ENCODE results near the gene TSPEAR. TPM values are rescaled to one million over a fixed set of nuclear protein-coding genes. Genes with fewer than 3 reads are reported as not detected.

The TSPEAR gene
- total RNA-seq, 2 donors from 2014 or later: 1.5 to 6.0 TPM

DNA sequence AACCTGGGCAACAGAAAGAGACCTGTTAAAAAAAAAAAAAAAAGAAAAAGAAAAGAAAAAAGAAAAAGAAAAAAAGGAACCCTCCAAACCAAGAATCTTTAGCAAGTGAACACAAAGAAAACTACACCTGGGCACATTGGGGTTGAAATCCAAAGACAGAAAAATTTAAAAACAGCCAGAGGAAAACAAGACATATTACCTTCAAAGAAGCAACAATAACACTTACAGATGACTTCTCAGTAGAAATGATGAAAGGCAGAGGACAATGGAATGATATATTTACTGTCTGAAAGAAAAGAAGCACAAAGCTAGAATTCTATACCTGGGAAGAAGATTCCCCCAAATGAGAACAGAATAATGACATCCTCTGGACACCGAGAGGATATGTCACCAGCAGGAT is 168.7 kb downstream of the TSPEAR start:
- H3K4me1 Mint-ChIP-seq: no peaks in the 10 kb centered on the region
- no peak for DNase-seq

DNA sequence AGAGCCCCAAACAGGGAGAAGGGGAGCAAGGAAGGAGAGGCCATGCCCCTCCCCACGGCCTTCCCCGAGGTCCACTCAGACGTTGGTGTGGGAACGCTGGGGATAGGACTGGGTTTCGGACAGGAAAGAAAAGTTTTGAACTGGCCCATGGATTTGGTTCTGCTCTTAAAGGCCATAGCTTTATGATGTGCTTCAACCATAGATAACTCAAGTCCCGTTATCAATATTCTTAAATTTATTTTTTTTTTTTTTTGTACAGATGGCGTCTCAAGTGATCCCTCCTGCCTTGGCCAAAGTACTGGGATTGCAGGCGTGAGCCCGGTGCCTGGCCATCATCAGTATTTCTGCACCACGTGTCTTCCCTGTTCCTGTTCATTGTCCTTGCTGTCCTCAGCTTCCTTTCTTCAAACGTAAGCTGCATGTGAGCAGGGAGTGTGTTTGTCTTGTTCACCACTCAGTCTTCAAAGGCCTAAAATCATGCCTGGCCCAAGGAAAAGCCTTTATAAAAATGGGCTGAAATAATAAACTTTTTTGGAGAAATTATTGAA is 170.6 kb downstream of the TSPEAR start:
- WGBS, 2 experiments (ENCODE audit: insufficient coverage in 1 of 2, insufficient read length in 1 of 2): 91 to 94% methylated on average over 6 to 11 of the region's 11 CpGs
- Mint-ChIP-seq H3K4me3 (no peak overlapping the region), H3K27me3 (ENCODE audit: insufficient read depth) (no peaks in the 10 kb centered on the region), H3K36me3 (ENCODE audit: low read depth) (no peaks in the 10 kb centered on the region), H3K27ac (no peak overlapping the region), H3K4me1 (no peaks in the 10 kb centered on the region), H3K9me3 (peaks cover 5% of the 10 kb centered on the region)
- Histone ChIP-seq H3K4me3 (ENCODE audit: low read length) (no peak overlapping the region), H3K4me1 (ENCODE audit: control insufficient read depth, insufficient read depth, low read length) (no peaks in the 10 kb centered on the region), H3K36me3 (ENCODE audit: control insufficient read depth, insufficient read depth, low read length) (no peaks in the 10 kb centered on the region), H3K9me3 (ENCODE audit: control insufficient read depth, low read length) (no peaks in the 10 kb centered on the region), H3K9ac (ENCODE audit: extremely low read depth, low read length, poor library complexity, severe bottlenecking) (no peak overlapping the region), H3K27me3 (ENCODE audit: control insufficient read depth, insufficient read depth, low read length, poor library complexity, severe bottlenecking) (no peaks in the 10 kb centered on the region), H3K27ac (ENCODE audit: low read depth, low read length) (no peak overlapping the region)
- TF ChIP-seq, protein P1, sequence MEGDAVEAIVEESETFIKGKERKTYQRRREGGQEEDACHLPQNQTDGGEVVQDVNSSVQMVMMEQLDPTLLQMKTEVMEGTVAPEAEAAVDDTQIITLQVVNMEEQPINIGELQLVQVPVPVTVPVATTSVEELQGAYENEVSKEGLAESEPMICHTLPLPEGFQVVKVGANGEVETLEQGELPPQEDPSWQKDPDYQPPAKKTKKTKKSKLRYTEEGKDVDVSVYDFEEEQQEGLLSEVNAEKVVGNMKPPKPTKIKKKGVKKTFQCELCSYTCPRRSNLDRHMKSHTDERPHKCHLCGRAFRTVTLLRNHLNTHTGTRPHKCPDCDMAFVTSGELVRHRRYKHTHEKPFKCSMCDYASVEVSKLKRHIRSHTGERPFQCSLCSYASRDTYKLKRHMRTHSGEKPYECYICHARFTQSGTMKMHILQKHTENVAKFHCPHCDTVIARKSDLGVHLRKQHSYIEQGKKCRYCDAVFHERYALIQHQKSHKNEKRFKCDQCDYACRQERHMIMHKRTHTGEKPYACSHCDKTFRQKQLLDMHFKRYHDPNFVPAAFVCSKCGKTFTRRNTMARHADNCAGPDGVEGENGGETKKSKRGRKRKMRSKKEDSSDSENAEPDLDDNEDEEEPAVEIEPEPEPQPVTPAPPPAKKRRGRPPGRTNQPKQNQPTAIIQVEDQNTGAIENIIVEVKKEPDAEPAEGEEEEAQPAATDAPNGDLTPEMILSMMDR (conservative IDR thresholded peaks at IDR 0.05): no peak
- no peak for DNase-seq

More for the DNA sequence above, 168.7 kb downstream of the TSPEAR start:
- no peaks in the 10 kb centered on the region for H3K36me3 Mint-ChIP-seq (ENCODE audit: low read depth)
- no peak overlapping the region for H3K4me3 ChIP-seq (ENCODE audit: low read length)
- no peak overlapping the region for H3K27ac ChIP-seq (ENCODE audit: low read depth, low read length)
- no peak overlapping the region for H3K9ac ChIP-seq (ENCODE audit: extremely low read depth, low read length, poor library complexity, severe bottlenecking)
- H3K36me3 ChIP-seq (ENCODE audit: control insufficient read depth, insufficient read depth, low read length): no peaks in the 10 kb centered on the region
- H3K27me3 ChIP-seq (ENCODE audit: control insufficient read depth, insufficient read depth, low read length, poor library complexity, severe bottlenecking): no peaks in the 10 kb centered on the region
- 75 to 95% methylated on average over 1 of the region's 1 CpG for WGBS, 2 experiments (ENCODE audit: insufficient coverage in 1 of 2, insufficient read length in 1 of 2)
- H3K4me3 Mint-ChIP-seq: no peak overlapping the region
- H3K27me3 Mint-ChIP-seq (ENCODE audit: insufficient read depth): peaks cover 1% of the 10 kb centered on the region
- H3K9me3 Mint-ChIP-seq: peaks cover 14% of the 10 kb centered on the region
- TF ChIP-seq, protein P1 (conservative IDR thresholded peaks at IDR 0.05): no peak
- no peaks in the 10 kb centered on the region for H3K4me1 ChIP-seq (ENCODE audit: control insufficient read depth, insufficient read depth, low read length)
- no peak overlapping the region for H3K27ac Mint-ChIP-seq
- H3K9me3 ChIP-seq (ENCODE audit: control insufficient read depth, low read length): no peaks in the 10 kb centered on the region

DNA sequence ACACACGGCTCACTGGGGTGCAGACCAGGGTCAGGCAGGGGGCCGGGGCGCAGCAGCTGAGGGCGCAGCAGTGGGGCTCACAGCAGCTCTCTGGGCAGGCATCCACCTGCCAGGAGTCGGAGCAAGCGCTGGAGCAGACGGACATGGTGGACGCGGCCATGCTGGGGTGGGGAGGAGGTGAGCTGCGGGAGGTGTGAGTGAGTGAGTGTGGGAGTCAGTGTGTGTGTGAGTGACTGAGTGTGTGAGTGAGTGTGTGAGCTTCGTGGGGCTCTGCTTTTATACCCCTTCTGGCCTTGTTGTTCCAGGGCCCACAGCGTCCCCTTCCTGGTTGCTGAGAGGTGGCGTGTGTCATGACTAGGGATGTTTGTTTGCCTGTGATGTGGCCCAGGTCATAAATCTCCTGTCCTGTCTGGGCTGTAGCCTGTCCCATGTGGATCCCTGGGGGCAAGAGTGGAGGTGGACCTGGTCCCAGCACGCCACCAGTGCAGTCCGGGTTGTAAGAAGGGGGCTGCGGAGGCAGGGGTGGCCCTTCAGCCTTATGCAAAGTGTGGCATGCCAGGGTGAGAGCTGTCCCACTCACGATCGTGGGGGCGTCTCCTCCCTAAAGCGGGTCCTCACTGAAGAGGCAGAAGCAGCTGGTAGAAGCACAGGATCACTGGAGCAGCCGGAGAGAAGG is 171.2 kb downstream of the TSPEAR start, which contains the start of gene KRTAP10-1:
Gene KRTAP10-1 (minus strand): TSS at position 205 of the 676 bp plus-strand sequence. CDS start 45 bp downstream, at position 160.
- Mint-ChIP-seq H3K36me3 (ENCODE audit: low read depth) (no peaks in the 10 kb centered on the region), H3K9me3 (no peaks in the 10 kb centered on the region), H3K4me3 (no peak within 1 kb of the TSS), H3K4me1 (no peaks in the 10 kb centered on the region), H3K27ac (no peak within 1 kb of the TSS), H3K27me3 (ENCODE audit: insufficient read depth) (no peaks in the 10 kb centered on the region)
- Histone ChIP-seq H3K9ac (ENCODE audit: extremely low read depth, low read length, poor library complexity, severe bottlenecking) (no peak within 1 kb of the TSS), H3K36me3 (ENCODE audit: control insufficient read depth, insufficient read depth, low read length) (no peaks in the 10 kb centered on the region), H3K27me3 (ENCODE audit: control insufficient read depth, insufficient read depth, low read length, poor library complexity, severe bottlenecking) (no peaks in the 10 kb centered on the region), H3K27ac (ENCODE audit: low read depth, low read length) (no peak within 1 kb of the TSS), H3K9me3 (ENCODE audit: control insufficient read depth, low read length) (no peaks in the 10 kb centered on the region), H3K4me1 (ENCODE audit: control insufficient read depth, insufficient read depth, low read length) (no peaks in the 10 kb centered on the region), H3K4me3 (ENCODE audit: low read length) (no peak within 1 kb of the TSS)
- TF ChIP-seq, protein P1 (conservative IDR thresholded peaks at IDR 0.05): no peak
- no peak for DNase-seq
- 86 to 89% methylated on average over 15 to 21 of the region's 21 CpGs for WGBS, 2 experiments (ENCODE audit: insufficient coverage in 1 of 2, insufficient read length in 1 of 2)

All from endodermal cell (in vitro differentiated cells).